ENCODE data around the gene CLSTN2.

GRCh38 chr3:140292170-140292569 lies 357.2 kb downstream of the CLSTN2 start:
- no peak for TF ChIP-seq POLR2A (IDR thresholded peaks at IDR 0.05; ENCODE audit: low read depth, low read length)
- no peak for TF ChIP-seq TAF1 (IDR thresholded peaks at IDR 0.05; ENCODE audit: low read depth, low read length)
- TF ChIP-seq POLR2AphosphoS5 (IDR thresholded peaks at IDR 0.05; ENCODE audit: low read depth, low read length) = no peak
